IPS-18c (cell line): ENCODE results near the gene TAS1R2.
"Not testable (repeated sequence)": the region's sequence is repeated elsewhere in the genome, so short reads cannot be mapped to it uniquely, and the experiment has no call there.

Experiments
- H3K4me3 ChIP-seq: 2 replicates; pipeline ENCODE4 v1.7.0; 2013; ENCODE audit warnings: low read depth, mild to moderate bottlenecking, low read length, moderate library complexity; ENCODE audit not compliant: insufficient read depth
- H3K9me3 ChIP-seq: one replicate; pipeline ENCODE4 v1.6.1; 2013; ENCODE audit warnings: mild to moderate bottlenecking, low read length, moderate library complexity; ENCODE audit not compliant: control insufficient read depth, insufficient read depth

Gene TAS1R2

DNA sequence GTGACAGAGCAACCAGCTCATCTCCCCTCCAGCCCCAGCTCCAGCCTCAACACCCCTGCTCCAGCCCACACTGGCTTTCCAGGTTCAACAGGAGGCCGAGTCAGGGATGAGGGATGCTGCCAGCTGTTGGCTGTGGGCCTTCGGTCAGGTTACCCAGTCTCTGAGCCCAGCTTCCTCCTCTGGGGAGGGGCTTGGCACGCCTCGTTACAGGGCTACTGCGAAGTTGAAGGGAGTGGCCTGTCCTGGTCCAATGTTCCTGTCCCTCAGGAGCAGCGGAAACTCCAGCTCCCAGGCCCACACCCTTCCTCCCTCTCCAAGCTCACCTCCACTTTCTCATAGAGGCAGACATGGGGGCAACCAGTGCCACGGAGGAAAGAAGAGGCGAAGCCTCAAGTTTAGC lies 15.1 kb upstream of the TAS1R2 start:
- Histone ChIP-seq H3K4me3 (no peak overlapping the region), H3K9me3 (peaks cover 2% of the 10 kb centered on the region)

- Histone ChIP-seq H3K9me3 (peaks cover 2% of the 10 kb centered on the region), H3K4me3 (no peak overlapping the region)
Measured at GRCh38 chr1:18874036-18874435, 14.6 kb upstream of the TAS1R2 start.

GRCh38 chr1:18872071-18872611 lies 12.7 kb upstream of the TAS1R2 start:
- Histone ChIP-seq H3K9me3 (peaks cover 2% of the 10 kb centered on the region), H3K4me3 (no peak overlapping the region)

GRCh38 chr1:18871401-18872070 lies 12.1 kb upstream of the TAS1R2 start:
- H3K4me3 ChIP-seq: no peak overlapping the region
- H3K9me3 ChIP-seq: peaks cover 2% of the 10 kb centered on the region

DNA sequence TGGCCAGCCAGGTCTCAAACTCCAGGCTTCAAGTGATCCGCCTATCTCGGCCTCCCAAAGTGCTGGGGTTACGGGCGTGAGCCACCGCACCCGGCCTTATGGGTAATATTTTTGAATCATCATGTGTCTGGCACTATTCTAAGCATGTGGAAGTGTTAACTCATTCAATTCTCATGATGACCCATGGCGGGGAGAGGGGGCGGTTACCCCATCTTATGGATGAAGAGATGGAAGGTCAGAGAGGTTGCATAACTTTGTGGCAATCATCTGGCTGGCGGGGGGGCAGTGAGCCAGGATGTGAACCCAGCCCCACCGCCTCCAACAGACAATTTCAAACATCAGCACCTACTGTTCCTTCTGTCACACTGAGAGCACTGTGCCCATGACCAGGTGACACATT lies 11.5 kb upstream of the TAS1R2 start:
- no peak overlapping the region for H3K4me3 ChIP-seq
- peaks cover 2% of the 10 kb centered on the region for H3K9me3 ChIP-seq

GRCh38 chr1:18870595-18870865 lies 11.1 kb upstream of the TAS1R2 start:
- not testable (repeated sequence) for H3K9me3 ChIP-seq, H3K4me3 ChIP-seq

- peaks cover 2% of the 10 kb centered on the region for H3K9me3 ChIP-seq
- no peak overlapping the region for H3K4me3 ChIP-seq
Measured at GRCh38 chr1:18869847-18870594, 10.6 kb upstream of the TAS1R2 start.

DNA sequence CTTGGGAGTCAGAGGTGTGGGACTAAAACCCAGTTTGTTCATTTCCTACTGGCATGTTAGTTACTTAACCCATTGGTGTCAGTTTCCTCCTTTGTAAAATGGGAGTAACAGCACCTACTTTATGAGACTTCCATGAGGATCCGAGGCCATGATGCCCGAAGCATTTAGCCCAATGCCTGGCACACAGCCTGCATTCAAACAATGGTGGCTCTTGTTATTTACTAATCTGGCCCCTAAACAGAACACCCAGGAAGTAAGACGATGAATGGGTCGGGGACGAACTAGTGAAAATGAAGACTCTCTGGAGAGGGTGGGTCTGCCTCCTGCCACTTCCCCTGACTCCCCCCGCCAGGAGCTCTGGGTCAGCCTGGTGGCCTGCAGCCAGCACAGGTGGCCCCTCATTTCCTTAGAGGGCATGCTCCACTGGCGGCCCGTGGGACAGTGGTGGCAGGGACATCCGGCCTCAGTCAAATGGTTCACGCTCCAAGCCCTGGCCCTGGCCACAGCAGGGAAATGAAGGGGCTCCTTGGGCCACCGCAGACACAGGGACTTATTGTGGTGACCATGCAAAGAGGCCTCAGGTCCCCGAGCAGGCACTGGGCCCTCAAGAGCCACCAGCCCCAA lies 9.5 kb upstream of the TAS1R2 start:
- no peak overlapping the region for H3K4me3 ChIP-seq

DNA sequence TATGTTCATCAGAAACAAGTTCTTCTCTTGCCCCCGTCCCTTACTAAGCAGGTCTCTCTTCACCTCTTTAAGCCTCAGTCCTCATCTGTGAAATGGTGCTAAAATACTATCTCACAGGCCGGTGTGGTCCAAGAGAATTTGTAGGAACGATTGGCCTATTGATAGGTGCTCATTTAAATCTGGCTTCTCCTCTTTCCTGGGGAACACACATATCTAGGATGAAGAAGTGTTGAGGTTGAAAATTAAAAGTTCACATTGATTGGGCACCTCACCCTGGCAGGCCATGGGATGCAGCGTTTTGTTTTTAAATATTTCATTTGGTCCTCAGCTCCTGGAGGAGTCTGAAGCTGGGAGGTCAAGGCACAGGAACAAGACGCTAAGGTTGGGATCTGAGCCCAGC lies 8.9 kb upstream of the TAS1R2 start:
- H3K4me3 ChIP-seq: no peak overlapping the region
- H3K9me3 ChIP-seq: peaks cover 2% of the 10 kb centered on the region

More for the DNA sequence above, 9.5 kb upstream of the TAS1R2 start:
- peaks cover 2% of the 10 kb centered on the region for H3K9me3 ChIP-seq

- peaks cover 2% of the 10 kb centered on the region for H3K9me3 ChIP-seq
- H3K4me3 ChIP-seq: no peak overlapping the region
Measured at GRCh38 chr1:18866846-18867245, 7.4 kb upstream of the TAS1R2 start.

- peaks cover under 1% of the 10 kb centered on the region for H3K9me3 ChIP-seq
- H3K4me3 ChIP-seq: no peak overlapping the region
Measured at GRCh38 chr1:18866314-18866713, 6.9 kb upstream of the TAS1R2 start.

DNA sequence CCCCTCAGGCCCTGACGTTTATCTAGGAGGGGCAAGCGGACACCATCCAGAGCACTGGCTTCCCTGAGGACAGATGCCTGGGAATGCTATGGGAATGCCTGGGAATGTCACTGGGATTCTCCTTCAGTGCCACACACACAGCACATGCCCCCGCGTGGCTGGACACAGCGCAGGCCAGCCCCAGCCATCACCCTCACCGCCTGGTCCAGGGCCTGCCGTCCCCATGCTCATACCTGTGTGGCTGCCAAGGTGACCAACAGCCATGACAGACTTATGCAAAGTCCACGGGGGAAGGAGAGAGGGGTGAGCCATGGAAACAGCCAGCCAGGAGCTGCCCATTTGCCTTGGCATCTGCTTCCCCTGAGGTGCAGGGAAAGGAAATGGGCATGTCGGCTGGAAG lies 5.7 kb upstream of the TAS1R2 start:
- Histone ChIP-seq H3K4me3 (no peak overlapping the region), H3K9me3 (no peaks in the 10 kb centered on the region)

DNA sequence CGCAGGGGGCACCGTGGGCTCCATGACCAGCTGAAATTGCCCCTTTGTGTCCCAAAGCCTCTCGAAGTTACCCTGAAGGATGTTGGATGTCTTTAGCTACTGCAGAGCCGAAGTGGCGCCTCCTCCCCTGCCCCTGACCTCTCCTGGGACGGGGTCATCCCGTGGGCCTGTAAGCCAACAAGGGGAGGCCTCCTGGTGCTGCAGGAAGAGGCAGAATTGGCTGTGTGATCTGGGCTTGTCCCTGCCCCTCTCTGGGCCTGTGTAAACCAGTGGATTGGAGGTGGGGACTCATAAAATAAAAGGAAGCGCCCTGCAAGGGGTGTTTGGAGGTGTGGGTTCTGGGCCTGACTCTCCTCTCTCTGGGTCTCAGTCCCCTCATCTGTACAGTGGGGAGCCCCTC lies 2.1 kb upstream of the TAS1R2 start:
- no peaks in the 10 kb centered on the region for H3K9me3 ChIP-seq
- H3K4me3 ChIP-seq: no peak overlapping the region

GRCh38 chr1:18861082-18861481 lies 1.6 kb upstream of the TAS1R2 start:
- H3K9me3 ChIP-seq: no peaks in the 10 kb centered on the region
- no peak overlapping the region for H3K4me3 ChIP-seq

DNA sequence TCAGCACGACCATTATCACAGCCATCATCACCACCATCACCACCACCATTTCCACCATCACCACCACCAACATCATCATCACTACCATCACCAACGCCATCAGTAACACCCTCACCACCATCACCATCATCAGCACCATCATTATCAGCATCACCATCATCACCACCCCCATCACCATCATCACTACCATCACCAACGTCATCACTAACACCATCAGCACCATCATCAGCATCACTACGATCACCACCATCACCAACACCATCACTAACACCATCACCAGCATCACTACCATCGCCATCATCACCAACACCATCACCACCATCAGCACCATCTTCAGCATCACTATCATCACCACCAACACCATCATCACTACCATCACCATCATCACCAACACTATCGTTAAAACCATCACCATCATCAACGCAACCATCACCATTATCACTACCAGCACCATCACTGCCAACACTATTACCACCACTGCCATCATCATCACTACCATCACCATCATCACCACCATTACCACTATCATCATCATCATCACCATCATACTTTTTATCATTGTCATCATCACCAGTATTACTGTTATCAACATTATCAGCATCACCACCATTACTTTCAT lies 1.3 kb downstream of the TAS1R2 start:
- H3K9me3 ChIP-seq: no peaks in the 10 kb centered on the region
- no peak overlapping the region for H3K4me3 ChIP-seq

DNA sequence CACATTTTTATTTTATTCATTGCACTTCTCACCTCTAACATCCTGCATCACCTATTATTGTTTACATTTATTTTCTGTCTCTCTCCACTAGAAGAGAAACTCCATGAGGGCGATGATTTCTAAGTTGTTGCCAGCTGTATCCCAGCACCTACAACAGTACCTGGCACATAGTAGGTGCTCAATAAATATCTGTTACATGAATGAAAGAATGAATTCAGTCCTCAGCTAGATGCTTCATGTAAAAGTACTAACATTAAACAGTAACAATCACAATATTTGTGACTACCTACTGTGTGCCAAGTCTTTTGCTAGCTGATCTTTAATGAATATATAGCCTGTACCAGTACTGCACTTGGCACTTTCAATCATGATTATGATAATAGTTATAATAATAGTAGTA lies 3.0 kb downstream of the TAS1R2 start:
- Histone ChIP-seq H3K4me3 (no peak overlapping the region), H3K9me3 (no peaks in the 10 kb centered on the region)

GRCh38 chr1:18855573-18855972 lies 3.9 kb downstream of the TAS1R2 start:
- no peak overlapping the region for H3K4me3 ChIP-seq
- H3K9me3 ChIP-seq: no peaks in the 10 kb centered on the region
